ENCODE results near the gene SMG5. TPM values are rescaled to one million over a fixed set of nuclear protein-coding genes. Genes with fewer than 3 reads are reported as not detected.

Gene SMG5
- total RNA-seq, 1 donor from 2014 or later, result 57.7 TPM

- DNase-seq (ENCODE audit: extremely low spot score in 2 of 2), result no peak
These were observed 33.0 kb downstream of the SMG5 start for GRCh38 chr1:156249593-156249992.

GRCh38 chr1:156248323-156248683, 34.3 kb downstream of the SMG5 start:
- Histone ChIP-seq H3K4me1 (peaks cover 32% of the 10 kb centered on the region), H3K36me3 (peaks cover 0 to 43% of the 10 kb centered on the region in 2 donors), H3K27ac (no peak overlapping the region), H3K9me3 (no peaks in the 10 kb centered on the region), H3K27me3 (no peaks in the 10 kb centered on the region), H3K4me3 (no peak overlapping the region)
- TF ChIP-seq POLR2AphosphoS5 (IDR thresholded peaks at IDR 0.05; ENCODE audit: insufficient read depth in 1 of 2, low read depth in 1 of 2), result no peak
- TF ChIP-seq CTCF (IDR thresholded peaks at IDR 0.05), result no peak
- no peak for TF ChIP-seq POLR2A (IDR thresholded peaks at IDR 0.05)
- no peak for DNase-seq (ENCODE audit: extremely low spot score in 2 of 2)
- intact Hi-C loops (cut with DNase I), result no loop called here

More at GRCh38 chr1:156249593-156249992, 33.0 kb downstream of the SMG5 start:
- no peak for TF ChIP-seq POLR2A (IDR thresholded peaks at IDR 0.05)
- no peak for TF ChIP-seq CTCF (IDR thresholded peaks at IDR 0.05)
- TF ChIP-seq POLR2AphosphoS5 (IDR thresholded peaks at IDR 0.05; ENCODE audit: insufficient read depth in 1 of 2, low read depth in 1 of 2), result no peak
- H3K27me3 ChIP-seq, result no peaks in the 10 kb centered on the region
- H3K4me3 ChIP-seq, result no peak overlapping the region
- H3K4me1 ChIP-seq, result peaks cover 32% of the 10 kb centered on the region
- no peak overlapping the region for H3K27ac ChIP-seq
- H3K36me3 ChIP-seq, result peaks cover 0 to 54% of the 10 kb centered on the region in 2 donors
- intact Hi-C loops (cut with DNase I), result no loop called here
- no peaks in the 10 kb centered on the region for H3K9me3 ChIP-seq

GRCh38 chr1:156247460-156248322, 34.9 kb downstream of the SMG5 start, which contains the start of gene PAQR6:
Gene PAQR6 (minus strand): TSS chr1:156248056. CDS start chr1:156246731, 1,325 bp downstream.
- intact Hi-C loops (cut with DNase I), result no loop called here
- Histone ChIP-seq H3K36me3 (peaks cover 0 to 37% of the 10 kb centered on the region in 2 donors), H3K4me3 (no peak within 1 kb of the TSS), H3K9me3 (no peaks in the 10 kb centered on the region), H3K4me1 (peaks cover 32% of the 10 kb centered on the region), H3K27me3 (no peaks in the 10 kb centered on the region), H3K27ac (no peak within 1 kb of the TSS)
- DNase-seq (ENCODE audit: extremely low spot score in 2 of 2), result no peak
- TF ChIP-seq POLR2A (IDR thresholded peaks at IDR 0.05) (no peak), POLR2AphosphoS5 (IDR thresholded peaks at IDR 0.05; ENCODE audit: insufficient read depth in 1 of 2, low read depth in 1 of 2) (no peak), CTCF (IDR thresholded peaks at IDR 0.05) (no peak)

- no peak for DNase-seq (ENCODE audit: extremely low spot score in 2 of 2)
- TF ChIP-seq CTCF (IDR thresholded peaks at IDR 0.05) (no peak), POLR2AphosphoS5 (IDR thresholded peaks at IDR 0.05; ENCODE audit: insufficient read depth in 1 of 2, low read depth in 1 of 2) (no peak), POLR2A (IDR thresholded peaks at IDR 0.05) (no peak)
- H3K9me3 ChIP-seq, result no peaks in the 10 kb centered on the region
- H3K36me3 ChIP-seq, result peaks cover 0 to 30% of the 10 kb centered on the region in 2 donors
- no peaks in the 10 kb centered on the region for H3K27me3 ChIP-seq
- peaks cover 32% of the 10 kb centered on the region for H3K4me1 ChIP-seq
- H3K27ac ChIP-seq, result no peak overlapping the region
- no peak overlapping the region for H3K4me3 ChIP-seq
- intact Hi-C loops (cut with DNase I), result no loop called here
These were observed 35.7 kb downstream of the SMG5 start for GRCh38 chr1:156246781-156247459.

All from vagina (tissue), 2 donors.